Measurements from ENCODE around the gene ETS1. TPM values are rescaled to one million over a fixed set of nuclear protein-coding genes. Genes with fewer than 3 reads are reported as not detected.

ETS1 gene
- total and polyA plus RNA-seq, 4 donors = 27.7 to 36.3 (median 31.8) TPM

- Histone ChIP-seq H3K27me3 (ENCODE audit: control insufficient read depth, insufficient read depth, low read length) (peaks cover 64% of the 10 kb centered on the region), H3K4me1 (ENCODE audit: control insufficient read depth, insufficient read depth, low read length) (peaks cover 9% of the 10 kb centered on the region), H3K4me3 (ENCODE audit: low read depth, low read length) (no peak overlapping the region), H3K9me3 (ENCODE audit: control insufficient read depth, insufficient read depth, low read length) (no peaks in the 10 kb centered on the region), H3K36me3 (ENCODE audit: control insufficient read depth, insufficient read depth, low read length) (no peaks in the 10 kb centered on the region), H3K27ac (ENCODE audit: low read depth, low read length) (no peak overlapping the region)
- no peak for DNase-seq (ENCODE audit: low read depth in 4 of 6, low spot score in 6 of 6)
- no CpG with 5 or more reads among the region's 1 CpG for WGBS (ENCODE audit: insufficient coverage)
Observed at GRCh38 chr11:128535468-128536457, 51.6 kb downstream of the ETS1 start.

GRCh38 chr11:128533472-128533871 lies 53.9 kb downstream of the ETS1 start:
- no peak overlapping the region for H3K4me3 ChIP-seq (ENCODE audit: low read depth, low read length)
- no peaks in the 10 kb centered on the region for H3K36me3 ChIP-seq (ENCODE audit: control insufficient read depth, insufficient read depth, low read length)
- H3K9me3 ChIP-seq (ENCODE audit: control insufficient read depth, insufficient read depth, low read length) = no peaks in the 10 kb centered on the region
- peaks cover 9% of the 10 kb centered on the region for H3K4me1 ChIP-seq (ENCODE audit: control insufficient read depth, insufficient read depth, low read length)
- WGBS (ENCODE audit: insufficient coverage) = no CpG with 5 or more reads among the region's 2 CpGs
- peak overlapping the region; percentile 80 for H3K27ac ChIP-seq (ENCODE audit: low read depth, low read length)
- DNase-seq (ENCODE audit: low read depth in 4 of 6, low spot score in 6 of 6) = no peak
- H3K27me3 ChIP-seq (ENCODE audit: control insufficient read depth, insufficient read depth, low read length) = peaks cover 66% of the 10 kb centered on the region

DNA sequence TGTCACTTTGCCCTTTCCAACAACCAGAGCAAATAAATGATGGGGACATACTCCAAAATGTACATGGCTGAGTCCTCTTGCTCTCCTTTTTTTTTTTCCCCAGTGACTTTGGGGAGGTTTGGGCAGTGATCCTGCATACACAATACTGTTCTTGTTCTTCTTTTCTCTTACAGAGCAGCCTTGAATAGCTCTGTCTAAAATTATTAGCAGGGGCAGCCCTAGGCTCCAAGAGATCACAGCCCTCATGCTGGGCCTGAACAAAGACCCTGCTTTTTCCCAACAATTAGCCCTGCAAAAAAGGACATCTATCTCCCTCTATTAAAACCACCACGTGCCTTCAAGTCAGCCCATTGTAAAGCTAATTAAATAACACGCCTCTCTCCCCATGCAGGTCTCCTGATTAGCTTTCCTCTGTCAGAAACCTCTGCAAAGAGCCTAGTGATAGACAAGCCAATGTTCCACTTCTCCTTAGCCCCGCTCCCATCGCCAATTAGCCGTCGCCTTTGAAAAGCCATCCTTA lies 54.7 kb downstream of the ETS1 start:
- Histone ChIP-seq H3K27ac (ENCODE audit: low read depth, low read length) (peak overlapping the region; percentile 80), H3K36me3 (ENCODE audit: control insufficient read depth, insufficient read depth, low read length) (no peaks in the 10 kb centered on the region), H3K4me3 (ENCODE audit: low read depth, low read length) (no peak overlapping the region), H3K9me3 (ENCODE audit: control insufficient read depth, insufficient read depth, low read length) (no peaks in the 10 kb centered on the region), H3K4me1 (ENCODE audit: control insufficient read depth, insufficient read depth, low read length) (peaks cover 9% of the 10 kb centered on the region), H3K27me3 (ENCODE audit: control insufficient read depth, insufficient read depth, low read length) (peaks cover 66% of the 10 kb centered on the region)
- peak in 4 of 6 donors; percentile 66 to 92 (median 78) for DNase-seq (ENCODE audit: low read depth in 4 of 6, low spot score in 6 of 6)
- 7% methylated on average over 2 of the region's 6 CpGs for WGBS (ENCODE audit: insufficient coverage)

GRCh38 chr11:128532016-128532571 lies 55.3 kb downstream of the ETS1 start:
- peak in 2 of 6 donors; percentile 90 to 95 for DNase-seq (ENCODE audit: low read depth in 4 of 6, low spot score in 6 of 6)
- H3K9me3 ChIP-seq (ENCODE audit: control insufficient read depth, insufficient read depth, low read length) = no peaks in the 10 kb centered on the region
- H3K4me3 ChIP-seq (ENCODE audit: low read depth, low read length) = no peak overlapping the region
- peaks cover 64% of the 10 kb centered on the region for H3K27me3 ChIP-seq (ENCODE audit: control insufficient read depth, insufficient read depth, low read length)
- H3K36me3 ChIP-seq (ENCODE audit: control insufficient read depth, insufficient read depth, low read length) = no peaks in the 10 kb centered on the region
- peak overlapping the region; percentile 80 for H3K27ac ChIP-seq (ENCODE audit: low read depth, low read length)
- peaks cover 9% of the 10 kb centered on the region for H3K4me1 ChIP-seq (ENCODE audit: control insufficient read depth, insufficient read depth, low read length)
- 0% methylated on average over 1 of the region's 5 CpGs for WGBS (ENCODE audit: insufficient coverage)

GRCh38 chr11:128531588-128531987 lies 55.8 kb downstream of the ETS1 start:
- H3K9me3 ChIP-seq (ENCODE audit: control insufficient read depth, insufficient read depth, low read length) = no peaks in the 10 kb centered on the region
- H3K27ac ChIP-seq (ENCODE audit: low read depth, low read length) = peak overlapping the region; percentile 80
- no peak overlapping the region for H3K4me3 ChIP-seq (ENCODE audit: low read depth, low read length)
- 50% methylated on average over 1 of the region's 2 CpGs for WGBS (ENCODE audit: insufficient coverage)
- no peaks in the 10 kb centered on the region for H3K36me3 ChIP-seq (ENCODE audit: control insufficient read depth, insufficient read depth, low read length)
- peaks cover 9% of the 10 kb centered on the region for H3K4me1 ChIP-seq (ENCODE audit: control insufficient read depth, insufficient read depth, low read length)
- H3K27me3 ChIP-seq (ENCODE audit: control insufficient read depth, insufficient read depth, low read length) = peaks cover 66% of the 10 kb centered on the region
- DNase-seq (ENCODE audit: low read depth in 4 of 6, low spot score in 6 of 6) = no peak

GRCh38 chr11:128530118-128531074 lies 57.0 kb downstream of the ETS1 start:
- Histone ChIP-seq H3K4me3 (ENCODE audit: low read depth, low read length) (no peak overlapping the region), H3K27ac (ENCODE audit: low read depth, low read length) (no peak overlapping the region), H3K27me3 (ENCODE audit: control insufficient read depth, insufficient read depth, low read length) (peaks cover 64% of the 10 kb centered on the region), H3K4me1 (ENCODE audit: control insufficient read depth, insufficient read depth, low read length) (peaks cover 9% of the 10 kb centered on the region), H3K36me3 (ENCODE audit: control insufficient read depth, insufficient read depth, low read length) (no peaks in the 10 kb centered on the region), H3K9me3 (ENCODE audit: control insufficient read depth, insufficient read depth, low read length) (no peaks in the 10 kb centered on the region)
- WGBS (ENCODE audit: insufficient coverage) = 67% methylated on average over 3 of the region's 7 CpGs
- no peak for DNase-seq (ENCODE audit: low read depth in 4 of 6, low spot score in 6 of 6)

DNA sequence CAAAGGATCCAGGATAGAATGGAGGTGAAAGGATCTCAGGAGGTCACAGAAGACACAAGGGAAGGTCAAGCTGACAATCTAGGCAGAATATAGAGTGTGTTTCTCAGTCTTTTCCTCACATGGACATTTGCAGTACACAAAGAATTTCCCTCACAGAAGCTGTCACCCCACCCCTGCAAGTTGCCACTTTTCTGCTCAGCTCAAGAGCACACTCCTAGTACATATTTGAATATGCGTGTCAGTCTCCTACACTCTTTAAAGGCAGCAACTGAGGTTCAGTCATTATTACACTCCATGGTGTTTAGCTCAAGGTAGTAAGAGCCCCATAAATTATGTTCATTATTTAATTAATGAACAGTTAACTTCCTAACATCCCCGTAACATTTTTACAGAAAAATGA lies 59.1 kb downstream of the ETS1 start:
- no peaks in the 10 kb centered on the region for H3K9me3 ChIP-seq (ENCODE audit: control insufficient read depth, insufficient read depth, low read length)
- no peak overlapping the region for H3K4me3 ChIP-seq (ENCODE audit: low read depth, low read length)
- WGBS (ENCODE audit: insufficient coverage) = 80% methylated on average over 1 of the region's 2 CpGs
- H3K27ac ChIP-seq (ENCODE audit: low read depth, low read length) = no peak overlapping the region
- peaks cover 7% of the 10 kb centered on the region for H3K4me1 ChIP-seq (ENCODE audit: control insufficient read depth, insufficient read depth, low read length)
- peaks cover 78% of the 10 kb centered on the region for H3K27me3 ChIP-seq (ENCODE audit: control insufficient read depth, insufficient read depth, low read length)
- DNase-seq (ENCODE audit: low read depth in 4 of 6, low spot score in 6 of 6) = no peak
- H3K36me3 ChIP-seq (ENCODE audit: control insufficient read depth, insufficient read depth, low read length) = no peaks in the 10 kb centered on the region

- H3K36me3 ChIP-seq (ENCODE audit: control insufficient read depth, insufficient read depth, low read length) = no peaks in the 10 kb centered on the region
- DNase-seq (ENCODE audit: low read depth in 4 of 6, low spot score in 6 of 6) = no peak
- no peak overlapping the region for H3K4me3 ChIP-seq (ENCODE audit: low read depth, low read length)
- peaks cover 5% of the 10 kb centered on the region for H3K4me1 ChIP-seq (ENCODE audit: control insufficient read depth, insufficient read depth, low read length)
- WGBS (ENCODE audit: insufficient coverage) = 66% methylated on average over 2 of the region's 2 CpGs
- H3K9me3 ChIP-seq (ENCODE audit: control insufficient read depth, insufficient read depth, low read length) = no peaks in the 10 kb centered on the region
- H3K27me3 ChIP-seq (ENCODE audit: control insufficient read depth, insufficient read depth, low read length) = peaks cover 76% of the 10 kb centered on the region
- no peak overlapping the region for H3K27ac ChIP-seq (ENCODE audit: low read depth, low read length)
Observed at GRCh38 chr11:128527046-128527445, 60.3 kb downstream of the ETS1 start.

All from spinal cord (tissue), 10 donors.